MM.1S (cell line): ENCODE results near the gene MSI2.

Experiments
- DNase-seq: peaks from one replicate; pipeline ENCODE4 v3.0.0-alpha.2; 2015
- H2AFZ ChIP-seq: fragments of 300-600 bp; sonication (generic); 2 replicates; pipeline ENCODE4 v1.6.0; 2016; ENCODE audit warnings: antibody characterized with exemption, low read length
- H3F3A ChIP-seq: fragments of 300-600 bp; sonication (generic); 2 replicates; pipeline ENCODE4 v1.6.1; 2016; ENCODE audit warnings: mild to moderate bottlenecking, antibody characterized with exemption, low read length, moderate library complexity, mixed read lengths; ENCODE audit not compliant: insufficient read depth
- H3K27ac ChIP-seq: fragments of 300-600 bp; sonication (generic); 2 replicates; pipeline ENCODE4 v1.5.1; 2016; ENCODE audit warnings: mild to moderate bottlenecking, low read length
- H3K27me3 ChIP-seq: fragments of 300-600 bp; sonication (generic); replicated peaks from 2 replicates; pipeline ENCODE4 v1.6.0; 2016; ENCODE audit warnings: low read length; ENCODE audit not compliant: insufficient read depth
- H3K36me3 ChIP-seq: fragments of 300-600 bp; sonication (generic); replicated peaks from 2 replicates; pipeline ENCODE4 v1.6.1; 2016; ENCODE audit warnings: mild to moderate bottlenecking, low read length, mixed read lengths; ENCODE audit not compliant: insufficient read depth
- H3K4me1 ChIP-seq: fragments of 300-600 bp; sonication (generic); 2 replicates; pipeline ENCODE4 v1.6.1; 2016; ENCODE audit warnings: low read length, mixed read lengths
- H3K4me2 ChIP-seq: fragments of 300-600 bp; sonication (generic); 2 replicates; pipeline ENCODE4 v1.6.0; 2016; ENCODE audit warnings: low read depth, low read length
- H3K4me3 ChIP-seq: fragments of 300-600 bp; sonication (generic); 2 replicates; pipeline ENCODE4 v1.5.1; 2016; ENCODE audit warnings: low read length, mixed read lengths
- H3K79me2 ChIP-seq: fragments of 300-600 bp; sonication (generic); 2 replicates; pipeline ENCODE4 v1.6.1; 2016; ENCODE audit warnings: mixed run types, low read length, mixed read lengths
- H3K9ac ChIP-seq: fragments of 300-600 bp; sonication (generic); 2 replicates; pipeline ENCODE4 v1.6.1; 2016; ENCODE audit warnings: low read length, mixed read lengths
- H3K9me2 ChIP-seq: fragments of 300-600 bp; sonication (generic); replicated peaks from 2 replicates; pipeline ENCODE4 v1.6.1; 2016; ENCODE audit warnings: mild to moderate bottlenecking, low read length, mixed read lengths; ENCODE audit not compliant: insufficient read depth
- H3K9me3 ChIP-seq: fragments of 300-600 bp; sonication (generic); replicated peaks from 2 replicates; pipeline ENCODE4 v1.6.1; 2016; ENCODE audit warnings: mild to moderate bottlenecking, low read length, mixed read lengths; ENCODE audit not compliant: insufficient read depth
- H4K20me1 ChIP-seq: fragments of 300-600 bp; sonication (generic); 2 replicates; pipeline ENCODE4 v1.6.1; 2016; ENCODE audit warnings: mild to moderate bottlenecking, low read length, moderate library complexity, mixed read lengths; ENCODE audit not compliant: insufficient read depth
- CTCF ChIP-seq: fragments of 300-600 bp; sonication (generic); IDR thresholded peaks from 2 replicates; pipeline ENCODE4 v1.5.1; 2016; ENCODE audit warnings: antibody characterized with exemption, low read length, mixed read lengths
- EZH2 ChIP-seq: fragments of 300-600 bp; sonication (generic); optimal IDR thresholded peaks from 2 replicates; pipeline ENCODE3; 2017; ENCODE audit warnings: low read depth, mild to moderate bottlenecking, antibody characterized with exemption, low read length, mixed read lengths
- EZH2phosphoT487 ChIP-seq: fragments of 300-600 bp; sonication (generic); IDR thresholded peaks from 2 replicates; pipeline ENCODE4 v1.6.1; 2018; ENCODE audit warnings: antibody characterized with exemption, low read length

MSI2 gene

GRCh38 chr17:57366177-57366557 lies 109.8 kb downstream of the MSI2 start:
- TF ChIP-seq EZH2 (no peak), CTCF (no peak), EZH2phosphoT487 (no peak)
- Histone ChIP-seq H3K79me2 (peaks cover 94% of the 10 kb centered on the region), H3F3A (peaks cover 13% of the 10 kb centered on the region), H3K27ac (no peak overlapping the region), H3K9ac (no peak overlapping the region), H3K36me3 (no peaks in the 10 kb centered on the region), H2AFZ (no peak overlapping the region), H3K4me2 (no peak overlapping the region), H3K9me2 (no peaks in the 10 kb centered on the region), H3K9me3 (no peaks in the 10 kb centered on the region), H3K4me1 (peaks cover 25% of the 10 kb centered on the region), H3K4me3 (no peak overlapping the region), H4K20me1 (no peaks in the 10 kb centered on the region), H3K27me3 (no peaks in the 10 kb centered on the region)
- DNase-seq = no peak

- Histone ChIP-seq H3K9me2 (no peaks in the 10 kb centered on the region), H3K4me3 (no peak overlapping the region), H3K36me3 (no peaks in the 10 kb centered on the region), H4K20me1 (no peaks in the 10 kb centered on the region), H3K9ac (no peak overlapping the region), H3K9me3 (no peaks in the 10 kb centered on the region), H3K27ac (no peak overlapping the region), H3K79me2 (peaks cover 92% of the 10 kb centered on the region), H3K4me2 (no peak overlapping the region), H3K27me3 (no peaks in the 10 kb centered on the region), H2AFZ (no peak overlapping the region), H3K4me1 (peaks cover 25% of the 10 kb centered on the region), H3F3A (peaks cover 13% of the 10 kb centered on the region)
- DNase-seq = no peak
- TF ChIP-seq CTCF = no peak
- TF ChIP-seq EZH2 = no peak
Measured at GRCh38 chr17:57366558-57367351, 110.4 kb downstream of the MSI2 start.

GRCh38 chr17:57368637-57369336 lies 112.5 kb downstream of the MSI2 start:
- DNase-seq = peak; percentile 87
- Histone ChIP-seq H3K9me3 (no peaks in the 10 kb centered on the region), H4K20me1 (no peaks in the 10 kb centered on the region), H3F3A (peaks cover 13% of the 10 kb centered on the region), H3K9ac (peak overlapping the region; percentile 56), H3K4me1 (peaks cover 25% of the 10 kb centered on the region), H3K79me2 (peaks cover 84% of the 10 kb centered on the region), H3K36me3 (no peaks in the 10 kb centered on the region), H3K27ac (peak overlapping the region; percentile 87), H3K27me3 (no peaks in the 10 kb centered on the region), H3K4me3 (peak overlapping the region; percentile 14; the same call in 1 of the 2 replicates), H2AFZ (no peak overlapping the region), H3K9me2 (no peaks in the 10 kb centered on the region), H3K4me2 (peak overlapping the region; percentile 45; the same call in 1 of the 2 replicates)
- TF ChIP-seq EZH2 (no peak), EZH2phosphoT487 (no peak), CTCF (peak; percentile 64)
